KMS-11 (cell line): ENCODE measurements around the gene ATP6V1C2.

Experiments used
- H2AFZ ChIP-seq: fragments of 200-600 bp; sonication (generic); 2 replicates; pipeline ENCODE4 v1.6.1; 2016; ENCODE audit warnings: antibody characterized with exemption, mixed run types, low read depth
- H3K27ac ChIP-seq: fragments of 200-600 bp; sonication (generic); 2 replicates; pipeline ENCODE4 v1.6.1; 2016; ENCODE audit warnings: mild to moderate bottlenecking, mixed run types
- H3K27me3 ChIP-seq: fragments of 200-600 bp; sonication (generic); 2 replicates; pipeline ENCODE4 v1.6.1; 2017; ENCODE audit warnings: mild to moderate bottlenecking, low read depth, mixed run types, moderate library complexity; ENCODE audit not compliant: insufficient read depth
- H3K36me3 ChIP-seq: fragments of 200-600 bp; sonication (generic); 2 replicates; pipeline ENCODE4 v1.6.1; 2017; ENCODE audit warnings: mild to moderate bottlenecking, mixed run types; ENCODE audit not compliant: insufficient read depth
- H3K4me1 ChIP-seq: fragments of 200-600 bp; sonication (generic); 2 replicates; pipeline ENCODE4 v1.6.1; 2016; ENCODE audit warnings: mild to moderate bottlenecking, low read depth, mixed run types; ENCODE audit not compliant: poor library complexity, severe bottlenecking
- H3K4me2 ChIP-seq: fragments of 200-600 bp; sonication (generic); 2 replicates; pipeline ENCODE4 v1.7.0; 2016; ENCODE audit warnings: mild to moderate bottlenecking, mixed run types
- H3K4me3 ChIP-seq: fragments of 200-600 bp; sonication (generic); IDR thresholded peaks from 2 replicates; pipeline ENCODE4 v1.6.1; 2017; ENCODE audit warnings: low read depth, low read length, mixed read lengths; ENCODE audit not compliant: insufficient read depth
- H3K79me2 ChIP-seq: fragments of 200-600 bp; sonication (generic); 2 replicates; pipeline ENCODE4 v1.6.1; 2016; ENCODE audit warnings: low read depth, mixed run types; ENCODE audit not compliant: insufficient read depth
- H3K9ac ChIP-seq: fragments of 200-600 bp; sonication (generic); 2 replicates; pipeline ENCODE4 v1.6.1; 2016; ENCODE audit warnings: mild to moderate bottlenecking, mixed run types
- H4K20me1 ChIP-seq: fragments of 200-600 bp; sonication (generic); 2 replicates; pipeline ENCODE4 v1.6.1; 2016; ENCODE audit warnings: mild to moderate bottlenecking, mixed run types; ENCODE audit not compliant: insufficient read depth
- CTCF ChIP-seq: fragments of 200-600 bp; sonication (generic); conservative IDR thresholded peaks from 2 replicates; pipeline ENCODE4 v1.6.1; 2017; ENCODE audit warnings: low read depth, mild to moderate bottlenecking, antibody characterized with exemption, low read length, moderate library complexity, mixed read lengths

ATP6V1C2 gene

GRCh38 chr2:10783421-10783820 is 62.0 kb downstream of the ATP6V1C2 start:
- H3K79me2 ChIP-seq: peaks cover 10% of the 10 kb centered on the region
- no peaks in the 10 kb centered on the region for H4K20me1 ChIP-seq
- H3K4me3 ChIP-seq: no peak overlapping the region
- no peak overlapping the region for H3K4me2 ChIP-seq
- no peaks in the 10 kb centered on the region for H3K27me3 ChIP-seq
- no peak overlapping the region for H3K27ac ChIP-seq
- H3K9ac ChIP-seq: no peak overlapping the region
- peaks cover 30% of the 10 kb centered on the region; the same call in 1 of the 2 replicates for H3K36me3 ChIP-seq
- TF ChIP-seq CTCF: no peak
- no peaks in the 10 kb centered on the region for H3K4me1 ChIP-seq
- H2AFZ ChIP-seq: no peak overlapping the region

GRCh38 chr2:10784719-10785118 is 63.3 kb downstream of the ATP6V1C2 start:
- Histone ChIP-seq H4K20me1 (no peaks in the 10 kb centered on the region), H3K4me2 (no peak overlapping the region), H3K27me3 (no peaks in the 10 kb centered on the region), H2AFZ (no peak overlapping the region), H3K4me1 (peaks cover 7% of the 10 kb centered on the region), H3K36me3 (peaks cover 38% of the 10 kb centered on the region), H3K27ac (no peak overlapping the region), H3K9ac (no peak overlapping the region), H3K79me2 (peaks cover 18% of the 10 kb centered on the region), H3K4me3 (no peak overlapping the region)
- TF ChIP-seq CTCF: no peak

GRCh38 chr2:10785260-10785659 is 63.8 kb downstream of the ATP6V1C2 start:
- Histone ChIP-seq H3K27ac (no peak overlapping the region), H3K79me2 (peaks cover 24% of the 10 kb centered on the region), H3K4me3 (no peak overlapping the region), H3K36me3 (peaks cover 40% of the 10 kb centered on the region), H2AFZ (no peak overlapping the region), H4K20me1 (no peaks in the 10 kb centered on the region), H3K27me3 (no peaks in the 10 kb centered on the region), H3K4me2 (no peak overlapping the region), H3K4me1 (peaks cover 13% of the 10 kb centered on the region), H3K9ac (no peak overlapping the region)
- TF ChIP-seq CTCF: no peak

GRCh38 chr2:10786240-10786982 is 65.0 kb downstream of the ATP6V1C2 start:
- Histone ChIP-seq H3K27me3 (no peaks in the 10 kb centered on the region), H3K4me2 (no peak overlapping the region), H3K4me1 (peaks cover 23% of the 10 kb centered on the region), H3K4me3 (no peak overlapping the region), H3K36me3 (peaks cover 39% of the 10 kb centered on the region), H3K27ac (no peak overlapping the region), H2AFZ (no peak overlapping the region), H3K9ac (no peak overlapping the region), H3K79me2 (peaks cover 25% of the 10 kb centered on the region), H4K20me1 (no peaks in the 10 kb centered on the region)
- TF ChIP-seq CTCF: no peak
